Activated CD4-positive, alpha-beta T cell treated with anti-CD3 and anti-CD28 coated beads, Interleukin-2, amount 50 U/mL, for 48 hours (primary cell): ENCODE data around the gene NGB.

Source experiments
- DNase-seq, 2 experiments: peaks; one replicate each; pipeline ENCODE4 v3.0.0-alpha.2; 2020

NGB gene

DNA sequence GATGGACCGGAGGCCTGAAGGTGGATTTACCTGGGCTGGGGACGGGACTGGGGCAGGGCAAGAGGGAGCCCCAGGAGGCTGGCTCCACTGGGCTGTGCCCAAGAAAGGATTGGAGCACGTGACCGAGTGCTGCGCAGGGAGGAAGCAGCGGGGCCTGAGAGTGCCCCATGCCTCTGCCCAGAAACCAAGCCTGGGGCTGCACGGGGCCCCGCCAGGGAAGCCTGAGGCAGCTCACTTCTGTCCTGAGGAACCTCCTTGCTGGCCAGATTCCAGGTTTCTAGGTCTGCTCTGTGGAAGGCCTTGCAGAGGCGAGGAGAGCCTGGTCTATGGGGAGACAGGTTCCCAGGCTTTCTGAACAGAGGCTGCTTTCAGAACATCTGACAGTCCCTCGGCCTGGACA, 10.4 kb downstream of the NGB start:
- no peak for DNase-seq

DNA sequence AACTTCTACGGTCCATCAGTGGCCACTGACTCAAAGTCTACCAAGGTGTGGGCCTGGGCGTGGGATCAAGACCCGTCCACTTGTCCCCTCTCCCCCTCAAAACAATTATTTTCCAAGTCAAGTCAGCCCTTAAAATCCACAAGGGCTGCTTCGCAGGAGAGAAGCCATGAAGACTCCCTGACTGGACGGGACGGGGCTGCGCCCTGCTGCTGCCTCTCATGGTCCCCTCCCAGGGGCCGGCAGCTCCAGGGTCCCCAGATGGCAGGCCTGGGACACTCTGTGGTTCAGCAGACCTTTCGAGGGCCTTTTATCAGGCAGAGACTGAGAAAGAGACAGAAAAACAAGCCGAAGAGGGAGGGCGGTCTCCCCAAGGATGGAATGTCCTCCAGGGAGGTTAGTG, 10.8 kb downstream of the NGB start:
- DNase-seq = no peak

DNA sequence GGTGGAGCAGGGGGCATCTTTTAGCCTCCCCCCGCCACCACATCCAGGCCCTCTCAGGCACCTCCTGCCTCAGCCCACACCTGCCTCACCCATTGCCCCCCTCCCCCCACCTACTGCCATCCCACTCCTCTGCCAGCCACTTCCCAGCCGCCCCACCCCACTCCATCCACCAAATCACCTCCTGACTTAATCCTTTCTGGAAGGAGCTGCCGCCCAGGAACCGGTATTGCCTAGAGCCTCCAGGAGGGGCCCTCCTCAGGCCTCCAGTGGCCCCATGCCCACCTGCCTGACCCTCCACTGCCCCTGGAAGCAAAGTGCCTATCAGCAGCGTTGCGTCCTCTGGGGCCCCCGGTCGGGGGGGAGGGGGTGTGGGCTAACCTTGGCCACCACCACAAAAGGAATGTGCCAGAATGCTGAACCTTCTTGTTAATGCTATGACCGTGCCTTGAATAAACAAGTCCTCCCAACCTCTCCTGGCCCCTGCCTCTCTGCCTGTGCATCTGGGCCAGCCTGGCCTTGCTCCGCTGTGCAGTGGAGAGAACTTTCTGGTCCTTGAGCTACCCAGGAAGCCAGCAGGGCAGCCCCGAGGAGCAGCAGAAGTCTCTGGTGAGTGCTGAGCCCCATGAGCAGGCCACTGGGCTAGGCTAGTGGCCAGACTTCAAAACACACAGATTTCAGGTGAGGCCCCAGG, 11.8 kb downstream of the NGB start:
- DNase-seq = no peak

DNA sequence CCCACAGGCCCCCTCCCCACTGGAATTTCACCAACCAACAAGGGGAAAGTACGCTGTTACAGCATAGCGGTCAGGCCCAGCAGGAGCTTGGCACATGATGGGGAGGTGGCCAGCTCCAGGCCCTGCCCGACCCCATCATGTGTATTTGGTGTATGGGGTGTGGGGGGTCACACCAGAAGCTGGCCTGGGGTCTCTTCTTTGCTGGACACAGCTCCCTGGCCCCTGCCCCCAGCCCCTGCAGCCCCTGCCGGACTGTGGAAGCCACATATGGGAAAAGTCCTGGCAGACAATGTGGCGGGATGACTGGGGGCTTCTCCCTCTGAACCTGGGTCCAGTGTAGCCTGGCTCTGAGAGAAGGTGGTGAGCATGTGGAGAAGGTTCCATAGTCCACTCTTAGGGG, 12.4 kb downstream of the NGB start:
- DNase-seq = no peak

DNA sequence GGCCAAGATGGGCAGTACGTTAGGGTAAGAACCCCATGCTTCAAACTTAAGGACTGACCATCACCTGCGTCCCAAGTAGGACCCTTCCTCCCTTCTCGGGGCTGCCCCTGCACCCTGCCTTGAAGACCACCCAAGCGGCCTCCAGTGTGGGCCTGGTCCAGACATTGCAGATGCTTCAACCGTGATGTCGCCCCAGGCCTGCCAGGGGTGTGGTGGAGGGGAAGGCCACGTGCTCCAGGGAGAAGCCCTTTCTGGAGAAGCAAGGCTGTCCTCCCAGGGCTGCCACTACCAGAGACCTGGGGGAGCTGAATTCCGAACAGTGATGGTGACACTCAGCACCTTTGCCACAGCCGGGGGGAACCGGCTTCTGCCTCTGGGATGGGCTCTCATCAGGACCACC, 13.3 kb downstream of the NGB start:
- no peak for DNase-seq

DNA sequence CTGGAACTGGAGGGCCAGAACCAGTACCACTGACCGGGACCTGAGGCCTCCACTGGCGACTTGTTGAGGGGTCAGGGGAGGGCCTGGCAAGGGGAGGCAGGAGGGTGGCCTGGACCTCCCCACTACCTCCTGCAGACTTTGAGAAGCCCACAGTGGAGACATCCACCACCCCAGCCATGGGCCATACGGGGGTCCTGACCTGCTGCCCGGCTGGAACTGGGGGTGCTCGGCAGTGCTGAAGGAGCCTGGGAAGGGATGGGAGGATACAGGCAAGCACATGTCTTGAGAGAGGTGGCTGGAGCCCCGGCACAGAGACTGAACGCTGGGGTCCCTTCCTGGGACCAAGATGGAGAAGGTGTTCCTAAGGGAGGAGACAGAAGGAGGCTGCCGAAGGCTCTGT, 14.3 kb downstream of the NGB start:
- no peak for DNase-seq

DNA sequence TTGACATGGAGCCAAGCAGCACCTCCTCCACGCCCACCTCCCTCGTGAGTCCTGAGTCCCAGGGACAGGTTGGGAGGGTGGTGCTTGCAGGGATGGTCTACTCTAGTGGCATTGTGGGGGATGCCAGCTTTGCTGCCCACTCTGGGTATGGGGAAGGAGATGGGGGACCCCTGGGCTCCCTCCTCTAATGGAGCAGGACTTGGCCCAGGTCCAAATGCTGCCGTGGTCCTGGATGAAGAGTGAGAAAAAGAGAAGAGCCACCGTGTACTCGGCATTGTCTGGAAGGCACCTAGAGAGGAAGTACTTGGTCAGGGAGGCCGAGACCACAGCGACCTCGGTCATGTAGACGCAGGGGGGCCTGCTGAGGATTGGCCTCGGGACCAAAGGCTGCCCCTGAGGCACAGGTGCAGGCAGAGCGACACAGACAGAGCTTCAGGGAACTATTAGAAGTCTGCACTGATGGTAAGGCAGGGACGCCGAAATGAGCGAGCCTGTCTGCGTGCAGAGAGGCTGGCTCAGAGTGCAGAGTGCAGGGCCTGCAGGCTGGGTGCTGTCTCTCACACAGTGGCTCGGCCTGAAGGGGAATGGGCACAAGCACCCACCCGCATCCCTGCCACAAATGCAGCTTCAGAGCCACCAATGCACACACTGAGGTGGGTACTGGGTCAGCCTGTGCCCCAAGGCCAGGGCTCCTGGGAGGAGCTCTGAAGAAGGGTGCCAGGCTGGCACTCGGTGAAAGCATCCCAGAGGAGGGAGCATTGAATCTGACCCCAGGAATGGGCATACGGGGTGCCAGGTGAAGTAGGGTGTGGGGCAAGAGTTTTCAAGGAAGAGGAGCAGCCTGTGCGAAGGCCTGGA, 17.4 kb downstream of the NGB start:
- no peak for DNase-seq

DNA sequence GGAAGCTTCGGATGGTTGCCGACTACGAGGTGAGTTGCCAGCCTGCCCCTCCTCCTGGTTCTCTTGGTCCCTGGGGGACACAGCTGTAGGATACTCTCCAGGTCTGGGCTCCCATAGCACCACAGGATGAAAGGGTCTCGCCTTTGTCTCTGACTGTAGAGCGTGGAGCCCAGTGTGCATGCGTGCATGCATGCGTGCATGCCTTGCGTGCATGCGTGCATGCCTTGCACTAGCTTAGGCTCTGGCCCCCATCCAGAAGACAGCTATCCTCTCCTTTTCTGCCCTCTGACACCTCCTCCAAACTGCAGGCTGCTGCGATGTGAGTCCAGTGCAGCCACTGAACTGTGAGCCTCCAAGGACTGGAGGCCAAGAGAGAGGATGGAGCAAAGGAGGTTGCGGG, 19.1 kb downstream of the NGB start:
- DNase-seq = no peak

DNA sequence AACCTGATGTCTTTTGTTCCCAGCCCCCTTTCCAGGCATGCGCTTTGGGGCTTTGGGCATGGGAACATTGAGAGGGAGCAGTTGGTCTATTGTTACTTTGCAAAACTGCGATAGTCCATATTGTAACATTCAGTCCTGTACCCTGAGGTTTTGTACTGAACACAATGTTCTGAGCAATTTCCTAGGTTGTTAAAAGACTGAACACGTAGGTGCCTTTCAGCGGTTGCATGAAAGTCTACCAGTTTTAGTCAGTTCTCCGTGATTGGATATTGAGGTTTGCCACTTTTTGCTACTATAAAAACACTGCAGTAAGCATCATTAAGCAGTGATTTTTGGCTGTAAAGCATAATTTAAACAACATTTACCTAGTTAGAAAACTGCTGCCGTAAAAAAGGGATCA, 20.1 kb downstream of the NGB start:
- no peak for DNase-seq

DNA sequence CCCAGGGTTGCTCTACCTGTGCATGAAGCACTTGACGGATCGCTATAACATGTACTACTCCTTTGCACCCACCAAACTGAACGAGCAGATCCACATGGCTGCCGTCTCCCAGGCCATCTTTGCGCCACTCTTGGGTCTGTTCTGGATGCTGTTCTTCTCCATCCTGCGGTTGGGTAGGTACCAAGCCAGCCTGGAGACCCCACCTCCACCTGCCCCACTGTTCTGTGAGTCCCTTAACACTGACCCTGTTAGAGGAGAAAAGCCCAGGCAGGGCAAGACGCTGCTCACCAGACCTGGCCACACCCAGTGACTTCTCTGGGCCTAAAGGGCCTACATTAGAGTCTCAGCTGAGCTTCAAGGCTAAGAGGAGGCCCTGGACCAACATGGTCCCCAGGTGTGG, 21.7 kb downstream of the NGB start:
- DNase-seq = no peak

DNA sequence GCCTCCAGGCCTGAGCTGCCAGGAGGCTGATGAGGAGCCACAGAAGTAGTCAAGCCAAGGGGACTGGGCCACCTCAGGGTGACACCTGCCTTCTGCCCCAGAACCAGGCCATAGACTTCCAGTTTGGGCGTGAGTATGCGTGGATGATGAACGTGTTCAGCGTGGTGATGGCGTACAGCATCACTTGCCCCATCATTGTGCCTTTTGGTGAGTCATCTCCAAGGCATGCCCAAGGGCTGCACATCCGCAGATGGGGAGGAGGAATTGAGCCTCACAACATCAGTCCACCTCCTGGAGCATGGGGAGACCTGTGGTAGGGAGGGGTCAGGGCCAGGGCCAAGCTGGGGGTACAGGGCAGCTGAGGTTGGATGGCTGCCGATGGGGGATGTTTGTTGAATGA, 22.3 kb downstream of the NGB start:
- no peak for DNase-seq

DNA sequence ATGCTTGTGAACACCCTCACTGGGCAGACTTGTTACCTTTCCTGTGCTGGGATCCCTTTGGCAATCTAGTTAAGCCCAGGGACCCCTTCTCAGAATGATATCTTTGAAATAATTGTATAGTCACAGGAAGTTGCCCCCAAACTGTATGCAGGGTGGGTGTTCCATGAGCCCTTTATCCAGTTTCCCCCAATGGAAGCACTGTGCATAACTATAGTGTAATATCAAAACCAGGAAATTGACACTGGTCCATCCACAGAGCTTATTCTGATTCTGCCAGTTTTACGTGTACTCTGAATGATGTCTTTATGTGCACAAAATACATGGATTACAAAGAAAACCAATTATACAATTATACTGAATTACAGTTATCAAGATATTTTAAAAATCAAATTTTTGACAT, 24.2 kb downstream of the NGB start:
- no peak for DNase-seq

DNA sequence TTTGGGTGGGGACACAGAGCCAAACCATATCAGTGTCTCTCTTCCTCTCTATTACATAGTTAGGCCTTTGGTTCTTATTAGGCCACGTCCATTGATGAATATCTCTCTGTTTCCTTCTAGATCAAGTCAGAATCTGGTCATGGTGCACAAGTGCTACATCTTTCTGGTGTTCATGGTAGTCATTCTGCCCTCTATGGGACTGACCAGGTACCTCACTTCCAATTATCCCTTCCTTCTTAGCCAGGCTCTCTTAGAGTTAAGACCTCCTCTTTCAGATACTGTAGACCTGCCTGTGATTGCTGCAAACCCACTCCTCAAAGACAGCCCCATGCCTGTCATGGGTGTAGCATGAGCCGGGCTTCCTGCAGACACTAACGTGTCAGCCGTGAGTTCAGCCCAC, 25.2 kb downstream of the NGB start:
- no peak for DNase-seq

DNA sequence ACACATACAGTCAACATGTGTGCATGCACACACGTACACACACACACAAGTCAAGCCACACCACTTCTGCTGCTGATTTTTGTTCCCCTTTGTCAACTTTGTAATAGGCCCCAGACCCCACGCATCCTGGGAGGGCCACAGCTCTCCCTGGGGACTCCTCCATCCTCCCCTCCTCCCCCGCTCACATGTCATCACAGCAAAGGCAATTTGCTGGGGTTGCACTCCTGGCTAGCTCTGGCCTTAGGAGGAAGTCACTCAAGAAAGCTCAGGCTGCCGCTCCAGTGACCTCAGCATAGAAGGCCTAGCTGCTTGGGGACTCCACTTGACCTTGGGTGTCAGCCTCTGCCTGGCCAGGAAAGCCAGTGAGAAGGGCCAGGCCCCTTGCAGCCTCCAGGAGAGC, 27.2 kb downstream of the NGB start:
- no peak for DNase-seq

DNA sequence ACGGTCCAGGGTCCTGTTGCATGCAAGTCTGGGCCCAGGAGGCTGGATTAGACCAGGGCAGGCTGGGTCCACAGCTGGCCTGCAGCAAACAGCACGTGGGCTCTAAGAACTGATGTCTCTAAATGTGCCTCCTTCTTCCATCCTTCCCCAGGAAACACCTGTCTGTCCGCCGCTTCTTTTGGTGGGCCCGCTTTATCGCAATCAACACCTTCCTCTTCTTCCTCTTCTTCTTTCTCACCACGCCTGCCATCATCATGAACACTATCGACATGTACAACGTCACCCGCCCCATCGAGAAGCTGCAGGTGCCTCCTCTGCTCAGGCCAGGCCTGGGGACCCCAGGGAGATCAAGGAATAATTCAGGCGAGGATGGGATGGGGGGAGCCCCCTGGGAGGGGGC, 28.3 kb downstream of the NGB start:
- DNase-seq = no peak

DNA sequence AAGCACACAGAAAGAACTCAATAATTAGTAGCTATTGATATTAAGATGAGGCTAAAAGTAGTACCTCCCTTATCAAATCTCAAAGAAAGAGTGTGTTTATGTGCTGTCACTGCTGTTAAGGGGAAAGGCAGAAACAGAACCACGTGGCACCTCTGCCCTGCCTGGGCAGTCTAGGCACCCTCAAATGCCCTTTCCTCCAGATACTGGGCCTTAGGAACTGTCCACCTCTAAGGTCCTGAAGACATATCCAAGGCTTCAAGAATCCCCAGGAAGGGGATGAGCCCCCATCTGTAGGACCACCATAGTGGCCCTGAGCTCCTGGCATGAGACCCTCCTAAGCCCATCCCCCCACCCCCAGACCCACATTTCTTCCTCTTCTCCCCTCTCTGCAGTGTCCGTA, 29.1 kb downstream of the NGB start:
- DNase-seq = no peak

DNA sequence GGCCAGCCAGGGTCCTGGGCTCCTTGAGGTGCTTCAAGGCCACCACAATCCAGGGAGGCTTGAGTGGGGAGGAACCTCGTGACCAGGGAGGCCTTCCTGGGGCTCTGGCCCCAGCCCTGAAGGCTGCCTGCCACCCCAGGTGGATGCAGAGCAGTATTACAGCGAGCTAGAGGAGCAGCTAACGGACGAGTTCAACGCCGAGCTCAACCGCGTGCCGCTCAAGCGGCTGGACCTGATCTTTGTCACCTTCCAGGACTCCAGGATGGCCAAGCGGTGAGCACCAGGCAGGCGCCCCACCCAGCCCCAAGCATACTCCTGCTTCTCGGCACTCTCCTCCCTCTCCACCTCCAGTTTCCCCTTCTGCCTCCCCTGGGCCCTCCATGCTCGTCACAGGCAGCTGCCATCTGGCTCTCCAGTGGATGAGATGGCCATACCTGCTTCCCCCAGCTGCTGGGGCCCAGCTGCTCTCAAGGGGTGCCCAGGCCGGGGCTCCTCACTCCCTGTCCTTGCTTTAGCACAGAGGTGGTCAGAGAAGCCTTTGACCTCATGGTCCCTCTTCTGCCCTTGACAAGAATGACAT, 30.6 kb downstream of the NGB start:
- no peak for DNase-seq

DNA sequence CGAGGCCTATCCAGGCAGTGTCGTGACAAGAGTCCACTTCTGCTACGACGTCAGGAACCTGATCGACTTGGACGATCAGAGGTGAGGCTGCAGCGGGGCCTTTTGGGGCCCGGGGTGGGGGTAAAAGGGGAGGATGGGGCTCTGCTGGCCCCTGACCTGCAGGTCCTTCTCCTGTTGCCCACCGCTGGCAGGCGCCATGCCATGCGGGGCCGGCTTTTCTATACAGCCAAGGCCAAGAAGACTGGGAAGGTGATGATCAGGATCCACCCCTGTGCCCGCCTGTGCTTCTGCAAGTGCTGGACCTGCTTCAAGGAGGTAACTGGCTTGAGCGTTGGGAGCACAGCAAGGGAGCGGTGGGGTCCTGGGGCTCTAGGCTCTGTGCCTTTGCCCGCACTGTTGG, 31.6 kb downstream of the NGB start:
- no peak for DNase-seq

DNA sequence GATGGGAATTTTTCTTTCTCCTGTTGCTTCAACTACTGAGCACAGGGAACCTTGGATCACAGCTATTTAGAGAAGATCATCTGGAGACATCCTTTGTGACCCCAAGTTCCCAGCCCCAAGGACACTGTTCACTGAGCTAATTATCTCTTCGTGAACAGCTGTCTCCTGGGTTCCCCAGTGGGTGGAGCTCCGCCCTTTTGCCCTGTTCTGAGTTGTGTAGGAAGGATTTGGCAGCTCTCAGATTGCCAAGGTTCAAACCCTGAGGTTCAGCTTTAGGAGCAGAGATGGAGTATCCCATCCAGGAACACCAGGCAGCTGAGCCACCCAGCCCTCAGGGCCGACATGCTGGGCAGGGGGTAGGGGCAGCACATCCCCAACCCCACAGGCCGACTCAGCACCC, 32.0 kb downstream of the NGB start:
- DNase-seq = no peak

DNA sequence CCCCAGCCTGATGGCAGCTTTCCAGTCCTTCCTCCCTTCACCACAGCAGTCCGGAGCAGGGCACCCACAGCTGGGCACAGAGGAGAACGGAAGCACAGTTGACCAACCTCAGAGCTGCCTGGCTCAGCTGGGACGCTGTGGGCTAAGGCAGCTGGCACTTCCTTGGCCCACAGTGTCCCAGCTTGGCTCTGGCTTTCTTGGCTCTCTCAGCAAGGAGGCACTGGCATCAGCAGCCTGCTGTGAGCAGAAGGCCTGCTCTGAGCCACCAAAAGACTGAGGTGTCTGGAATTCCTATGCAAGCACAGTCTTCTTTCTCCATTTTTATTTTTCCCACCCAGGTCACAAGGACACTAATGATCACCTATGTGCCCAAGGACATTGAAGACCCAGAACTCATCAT, 32.6 kb downstream of the NGB start:
- DNase-seq = no peak

DNA sequence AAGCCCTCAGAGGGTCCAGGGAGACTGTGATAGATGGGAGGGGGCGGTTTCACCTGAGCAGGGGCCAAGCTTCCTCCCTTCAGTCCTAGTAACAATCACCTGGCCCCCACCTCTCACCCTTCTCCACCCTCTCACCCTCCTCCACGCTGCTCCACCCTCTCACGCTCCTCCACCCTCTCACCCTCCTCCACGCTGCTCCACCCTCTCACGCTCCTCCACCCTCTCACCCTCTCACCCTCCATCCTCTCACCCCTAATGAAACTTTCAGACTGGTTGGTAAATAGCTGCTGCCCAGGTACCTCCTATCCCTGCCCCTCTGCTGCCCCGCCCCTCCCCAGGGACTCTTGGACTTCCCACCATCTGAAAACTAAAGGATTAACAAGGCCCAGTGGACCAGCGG, 34.2 kb downstream of the NGB start:
- no peak for DNase-seq

DNA sequence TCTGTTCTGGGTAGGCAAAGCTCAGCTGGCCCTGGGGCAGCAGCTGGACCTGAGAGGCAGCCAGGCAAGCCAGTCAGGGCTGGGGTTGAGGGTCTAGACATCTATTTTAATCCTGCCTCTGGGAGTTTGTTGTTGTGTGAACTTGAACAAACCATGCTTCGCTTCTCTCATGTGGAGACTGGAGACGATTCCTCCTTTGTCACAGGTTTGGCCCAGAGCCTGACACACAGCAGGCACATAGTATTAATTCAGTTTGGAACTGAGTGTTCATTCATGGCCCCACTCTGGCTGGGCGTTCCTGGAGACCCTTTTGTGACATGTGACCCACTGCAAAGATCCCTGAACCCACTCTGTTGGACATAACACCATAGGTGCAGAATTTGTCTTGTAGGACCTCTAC, 39.3 kb downstream of the NGB start:
- no peak for DNase-seq

DNA sequence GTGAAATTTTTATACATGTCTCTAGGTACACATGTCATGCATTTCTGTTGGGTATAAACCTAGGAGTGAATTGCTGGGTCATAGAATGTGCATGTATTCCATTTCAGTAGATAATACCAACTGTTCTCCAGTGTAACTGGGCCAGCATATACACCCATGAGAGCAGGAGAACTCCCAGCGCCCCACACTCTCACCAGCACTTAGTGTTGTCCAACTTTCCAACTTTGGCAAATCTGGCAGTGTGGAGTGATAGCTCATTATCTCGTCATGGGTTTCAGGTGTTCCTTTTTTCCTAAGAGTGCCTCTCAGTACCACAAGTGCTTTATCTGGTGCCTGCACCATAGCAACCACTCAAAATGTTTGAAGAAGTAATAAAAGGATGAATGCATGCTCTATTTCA, 40.1 kb downstream of the NGB start:
- DNase-seq = no peak

DNA sequence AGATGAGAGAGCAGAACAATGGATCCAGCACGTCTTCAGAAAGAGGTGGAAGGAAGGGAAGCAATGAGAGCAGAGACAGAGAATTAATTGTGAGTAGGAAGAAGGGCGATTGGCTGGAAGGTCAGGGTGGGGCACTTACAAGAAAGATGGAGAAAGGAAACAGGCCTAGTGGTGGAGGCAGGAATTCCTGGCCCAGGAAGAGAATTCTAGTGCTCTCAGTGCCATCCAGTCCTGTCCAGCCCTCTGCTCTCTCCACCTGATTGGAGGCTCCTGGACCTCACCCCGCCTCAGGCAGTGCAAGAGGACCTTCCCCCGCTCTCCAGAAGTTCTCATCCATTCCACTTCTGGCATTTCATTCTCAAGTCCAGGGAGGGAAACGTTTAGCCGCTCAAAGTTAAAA, 43.0 kb downstream of the NGB start:
- no peak for DNase-seq
